ENCODE measurements around the gene KLK14. TPM values are rescaled to one million over a fixed set of nuclear protein-coding genes. Genes with fewer than 3 reads are reported as not detected.

KLK14 gene
- total RNA-seq, 2 experiments from 2014 or later = 0.22 TPM; not detected in 1

DNA sequence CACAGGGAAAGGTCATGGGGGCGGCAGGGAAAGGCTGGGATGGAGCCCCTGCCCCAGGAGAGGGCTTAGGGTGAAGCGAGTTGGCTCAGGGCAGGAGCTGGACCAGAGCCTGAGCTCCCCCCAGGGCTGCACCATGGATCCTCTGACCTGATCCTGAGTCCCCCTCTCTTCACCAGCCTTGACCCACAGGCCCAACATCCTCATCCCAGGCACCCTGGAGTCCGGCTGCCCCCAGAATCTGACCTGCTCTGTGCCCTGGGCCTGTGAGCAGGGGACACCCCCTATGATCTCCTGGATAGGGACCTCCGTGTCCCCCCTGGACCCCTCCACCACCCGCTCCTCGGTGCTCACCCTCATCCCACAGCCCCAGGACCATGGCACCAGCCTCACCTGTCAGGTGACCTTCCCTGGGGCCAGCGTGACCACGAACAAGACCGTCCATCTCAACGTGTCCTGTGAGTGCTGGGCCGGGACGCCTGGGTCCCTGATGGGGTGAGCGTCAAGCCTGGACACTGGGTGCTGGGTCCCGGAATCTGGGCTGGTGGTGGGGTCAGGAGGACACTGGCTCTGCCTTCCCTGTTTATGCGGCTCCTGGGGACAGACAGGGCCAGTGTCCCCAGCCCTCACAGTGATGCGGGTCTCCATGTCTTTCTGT, 42.9 kb upstream of the KLK14 start:
- peaks cover 86% of the 10 kb centered on the region for H3K4me1 Mint-ChIP-seq (ENCODE audit: low read depth)
- H3K36me3 ChIP-seq (ENCODE audit: insufficient read depth, low read length) = no peaks in the 10 kb centered on the region
- no peaks in the 10 kb centered on the region for H3K27me3 Mint-ChIP-seq
- intact Hi-C loops (cut with DNase I, micrococcal nuclease) = no loop called here
- peak in 1 of 14 experiments; percentile 28 for DNase-seq
- H3K9me3 Mint-ChIP-seq = peaks cover 2% of the 10 kb centered on the region
- no peaks in the 10 kb centered on the region for H3K27me3 ChIP-seq (ENCODE audit: control insufficient read depth in 1 of 2, insufficient read depth in 2 of 2, low read length in 2 of 2)
- H3K27ac ChIP-seq (ENCODE audit: low read depth in 1 of 2, low read length in 2 of 2) = peak overlapping the region; percentile 54 to 55
- peaks cover 0 to 8% of the 10 kb centered on the region in 2 experiments for H3K9me3 ChIP-seq (ENCODE audit: control insufficient read depth in 1 of 2, insufficient read depth in 1 of 2, low read length in 2 of 2)
- H3K4me1 ChIP-seq (ENCODE audit: insufficient read depth, low read length) = peaks cover 87% of the 10 kb centered on the region
- H3K4me3 ChIP-seq (ENCODE audit: low read length) = peak overlapping the region; percentile 40
- CTCF ChIA-PET = no interaction called here
- H3K27ac Mint-ChIP-seq = peak overlapping the region; percentile 89
- no peak for ATAC-seq (ENCODE audit: poor library complexity)
- H3K4me3 Mint-ChIP-seq = no peak overlapping the region
- POLR2A ChIA-PET = no interaction called here
- TF ChIP-seq, protein P1, sequence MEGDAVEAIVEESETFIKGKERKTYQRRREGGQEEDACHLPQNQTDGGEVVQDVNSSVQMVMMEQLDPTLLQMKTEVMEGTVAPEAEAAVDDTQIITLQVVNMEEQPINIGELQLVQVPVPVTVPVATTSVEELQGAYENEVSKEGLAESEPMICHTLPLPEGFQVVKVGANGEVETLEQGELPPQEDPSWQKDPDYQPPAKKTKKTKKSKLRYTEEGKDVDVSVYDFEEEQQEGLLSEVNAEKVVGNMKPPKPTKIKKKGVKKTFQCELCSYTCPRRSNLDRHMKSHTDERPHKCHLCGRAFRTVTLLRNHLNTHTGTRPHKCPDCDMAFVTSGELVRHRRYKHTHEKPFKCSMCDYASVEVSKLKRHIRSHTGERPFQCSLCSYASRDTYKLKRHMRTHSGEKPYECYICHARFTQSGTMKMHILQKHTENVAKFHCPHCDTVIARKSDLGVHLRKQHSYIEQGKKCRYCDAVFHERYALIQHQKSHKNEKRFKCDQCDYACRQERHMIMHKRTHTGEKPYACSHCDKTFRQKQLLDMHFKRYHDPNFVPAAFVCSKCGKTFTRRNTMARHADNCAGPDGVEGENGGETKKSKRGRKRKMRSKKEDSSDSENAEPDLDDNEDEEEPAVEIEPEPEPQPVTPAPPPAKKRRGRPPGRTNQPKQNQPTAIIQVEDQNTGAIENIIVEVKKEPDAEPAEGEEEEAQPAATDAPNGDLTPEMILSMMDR (IDR thresholded peaks at IDR 0.05) = no peak
- peaks cover 4% of the 10 kb centered on the region for H3K36me3 Mint-ChIP-seq (ENCODE audit: low read depth)

DNA sequence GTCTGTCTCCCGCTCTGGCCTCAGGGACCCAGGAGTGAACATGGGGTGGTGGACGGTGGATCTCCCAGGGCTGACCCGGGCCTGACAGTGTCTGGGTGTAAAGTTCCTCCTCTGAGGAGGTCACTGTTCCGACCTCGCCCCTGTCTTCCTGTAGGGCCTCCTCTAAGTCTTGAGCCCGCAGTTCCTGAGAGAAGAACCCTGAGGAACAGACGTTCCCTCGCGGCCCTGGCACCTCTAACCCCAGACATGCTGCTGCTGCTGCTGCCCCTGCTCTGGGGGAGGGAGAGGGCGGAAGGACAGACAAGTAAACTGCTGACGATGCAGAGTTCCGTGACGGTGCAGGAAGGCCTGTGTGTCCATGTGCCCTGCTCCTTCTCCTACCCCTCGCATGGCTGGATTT, 42.0 kb upstream of the KLK14 start, which contains the start of gene SIGLEC9:
TSS of gene SIGLEC9 (plus strand) at position 178 of the 400 bp plus-strand sequence. CDS start at position 247, 69 bp downstream.
- intact Hi-C loops (cut with DNase I, micrococcal nuclease) = loop anchor here in 1 of 2 experiments (5.0 kb wide), 1 partner anchor 33 kb away; no protein-coding TSS in a partner anchor
- ChIA-PET CTCF (no interaction called here), POLR2A (interaction anchor here (1.7 kb wide), 1 partner anchor 7 kb away, joined by 7 read pairs; no protein-coding TSS in a partner anchor)
- peak within 1 kb of the TSS; percentile 77 for H3K4me3 Mint-ChIP-seq
- TF ChIP-seq, protein P1 (IDR thresholded peaks at IDR 0.05) = no peak
- H3K4me3 ChIP-seq (ENCODE audit: low read length) = peak within 1 kb of the TSS; percentile 40
- H3K9me3 Mint-ChIP-seq = peaks cover 2% of the 10 kb centered on the region
- H3K27me3 Mint-ChIP-seq = no peaks in the 10 kb centered on the region
- H3K36me3 ChIP-seq (ENCODE audit: insufficient read depth, low read length) = no peaks in the 10 kb centered on the region
- H3K27ac ChIP-seq (ENCODE audit: low read depth in 1 of 2, low read length in 2 of 2) = peak within 1 kb of the TSS; percentile 54 to 79
- H3K4me1 Mint-ChIP-seq (ENCODE audit: low read depth) = peaks cover 86% of the 10 kb centered on the region
- ATAC-seq (ENCODE audit: poor library complexity) = no peak
- peaks cover 0 to 8% of the 10 kb centered on the region in 2 experiments for H3K9me3 ChIP-seq (ENCODE audit: control insufficient read depth in 1 of 2, insufficient read depth in 1 of 2, low read length in 2 of 2)
- H3K4me1 ChIP-seq (ENCODE audit: insufficient read depth, low read length) = peaks cover 86% of the 10 kb centered on the region
- H3K36me3 Mint-ChIP-seq (ENCODE audit: low read depth) = peaks cover 4% of the 10 kb centered on the region
- no peaks in the 10 kb centered on the region for H3K27me3 ChIP-seq (ENCODE audit: control insufficient read depth in 1 of 2, insufficient read depth in 2 of 2, low read length in 2 of 2)
- peak within 1 kb of the TSS; percentile 89 for H3K27ac Mint-ChIP-seq
- DNase-seq = peak in 2 of 14 experiments; percentile 15 to 44

DNA sequence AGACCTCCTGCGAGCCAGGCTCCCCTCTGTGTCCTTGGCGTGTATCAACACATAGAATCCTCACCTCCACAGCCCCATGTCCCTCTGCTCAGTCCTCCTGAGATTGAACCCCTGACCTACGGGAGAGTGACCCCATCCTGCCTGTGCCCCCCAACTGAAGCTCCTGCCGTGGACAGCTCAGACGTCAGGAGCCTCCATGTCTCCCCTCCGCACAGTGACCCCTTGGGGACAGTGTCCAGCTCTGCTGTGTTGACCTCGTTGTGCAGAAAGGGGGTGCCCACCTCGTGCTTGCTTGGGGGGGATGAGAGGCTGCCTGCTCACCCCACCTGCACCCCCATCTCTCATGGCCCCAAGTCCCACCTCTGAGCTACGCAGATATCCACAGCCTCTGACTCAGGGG, 41.5 kb upstream of the KLK14 start:
- Mint-ChIP-seq H3K27me3 (no peaks in the 10 kb centered on the region), H3K36me3 (ENCODE audit: low read depth) (peaks cover 4% of the 10 kb centered on the region), H3K4me1 (ENCODE audit: low read depth) (peaks cover 86% of the 10 kb centered on the region), H3K4me3 (peak overlapping the region; percentile 77), H3K27ac (peak overlapping the region; percentile 89), H3K9me3 (peaks cover 2% of the 10 kb centered on the region)
- H3K4me1 ChIP-seq (ENCODE audit: insufficient read depth, low read length) = peaks cover 87% of the 10 kb centered on the region
- no peaks in the 10 kb centered on the region for H3K27me3 ChIP-seq (ENCODE audit: control insufficient read depth in 1 of 2, insufficient read depth in 2 of 2, low read length in 2 of 2)
- TF ChIP-seq, protein P1 (IDR thresholded peaks at IDR 0.05) = no peak
- peak overlapping the region; percentile 54 to 79 for H3K27ac ChIP-seq (ENCODE audit: low read depth in 1 of 2, low read length in 2 of 2)
- intact Hi-C loops (cut with DNase I, micrococcal nuclease) = loop anchor here in 1 of 2 experiments (5.0 kb wide), 1 partner anchor 33 kb away; no protein-coding TSS in a partner anchor
- peaks cover 0 to 8% of the 10 kb centered on the region in 2 experiments for H3K9me3 ChIP-seq (ENCODE audit: control insufficient read depth in 1 of 2, insufficient read depth in 1 of 2, low read length in 2 of 2)
- peak overlapping the region; percentile 35 for H3K4me3 ChIP-seq (ENCODE audit: low read length)
- no peak for ATAC-seq (ENCODE audit: poor library complexity)
- DNase-seq = no peak
- no peaks in the 10 kb centered on the region for H3K36me3 ChIP-seq (ENCODE audit: insufficient read depth, low read length)
- ChIA-PET CTCF (no interaction called here), POLR2A (interaction anchor here (1.7 kb wide), 1 partner anchor 8 kb away, joined by 7 read pairs; no protein-coding TSS in a partner anchor)

Measured in CD4-positive, alpha-beta T cell (primary cell).